PC-9 (cell line): ENCODE results near the gene RC3H2. TPM values are rescaled to one million over a fixed set of nuclear protein-coding genes. Genes with fewer than 3 reads are reported as not detected.

ENCODE experiments used
- BruUV-seq: library from RNA; stranded (reverse); fragments of 400-500 nt; replicated peaks from 2 replicates; lab custom pipeline; 2021; lab: Mats Ljungman, UMichigan
- CTCF ChIA-PET: fragments of 300-600 bp; sonication (Branson Sonifier 250); formaldehyde crosslinking; loops from one replicate; lab custom pipeline; 2022; ENCODE audit warnings: antibody characterized with exemption; lab: Charles Lee
- POLR2A ChIA-PET: fragments of 300-600 bp; sonication (Branson Sonifier 250); formaldehyde crosslinking; loops from one replicate; lab custom pipeline; 2022; ENCODE audit warnings: antibody characterized with exemption; ENCODE audit not compliant: unreplicated experiment; lab: Charles Lee
- DNase-seq, 2 experiments: peaks; one replicate each; pipeline versions ENCODE4 v3.0.0 to v3.0.0-alpha.2; 2015 to 2022; ENCODE audit warnings: mixed read lengths in 1 of 2
- H2AFZ ChIP-seq: fragments of 200-600 bp; sonication (generic); 2 replicates; pipeline ENCODE4 v1.8.1; 2017; ENCODE audit warnings: antibody characterized with exemption
- H3F3A ChIP-seq: fragments of 200-600 bp; sonication (generic); 2 replicates; pipeline ENCODE4 v1.8.1; 2017; ENCODE audit warnings: antibody characterized with exemption, mild to moderate bottlenecking, low read depth; ENCODE audit not compliant: insufficient read depth
- H3K27ac ChIP-seq: fragments of 200-600 bp; sonication (generic); 2 replicates; pipeline ENCODE4 v1.6.1; 2016; ENCODE audit warnings: mixed run types
- H3K27me3 ChIP-seq: fragments of 200-600 bp; sonication (generic); 2 replicates; pipeline ENCODE4 v1.6.1; 2016; ENCODE audit warnings: low read depth, mixed run types; ENCODE audit not compliant: insufficient read depth
- H3K36me3 ChIP-seq: fragments of 200-600 bp; sonication (generic); 2 replicates; pipeline ENCODE4 v1.6.1; 2016; ENCODE audit warnings: low read depth, mixed run types
- H3K4me1 ChIP-seq: fragments of 200-600 bp; sonication (generic); replicated peaks from 2 replicates; pipeline ENCODE4 v1.6.1; 2016; ENCODE audit warnings: mixed run types; ENCODE audit not compliant: insufficient read depth
- H3K4me2 ChIP-seq: fragments of 200-600 bp; sonication (generic); 2 replicates; pipeline ENCODE4 v1.6.1; 2017; ENCODE audit warnings: mixed run types
- H3K4me3 ChIP-seq: fragments of 200-600 bp; sonication (generic); 2 replicates; pipeline ENCODE4 v1.6.1; 2016; ENCODE audit warnings: mixed run types
- H3K79me2 ChIP-seq: fragments of 200-600 bp; sonication (generic); 2 replicates; pipeline ENCODE4 v1.6.1; 2017; ENCODE audit warnings: low read depth, mixed run types
- H3K9me2 ChIP-seq: fragments of 200-600 bp; sonication (generic); 2 replicates; pipeline ENCODE4 v1.8.1; 2017; ENCODE audit warnings: mild to moderate bottlenecking; ENCODE audit not compliant: insufficient read depth
- H3K9me3 ChIP-seq: fragments of 200-600 bp; sonication (generic); 2 replicates; pipeline ENCODE4 v1.8.1; 2016; ENCODE audit warnings: low read depth; ENCODE audit not compliant: insufficient read depth
- H4K20me1 ChIP-seq: fragments of 200-600 bp; sonication (generic); 2 replicates; pipeline ENCODE4 v1.8.1; 2017; ENCODE audit not compliant: insufficient read depth
- CTCF ChIP-seq: fragments of 200-600 bp; sonication (generic); conservative IDR thresholded peaks from 2 replicates; pipeline ENCODE4 v1.6.1; 2017; ENCODE audit warnings: mixed run types, antibody characterized with exemption, mild to moderate bottlenecking, moderate library complexity
- EZH2 ChIP-seq: fragments of 200-600 bp; sonication (generic); IDR thresholded peaks from 2 replicates; pipeline ENCODE4 v1.8.0; 2017; ENCODE audit warnings: antibody characterized with exemption, low read depth
- intact Hi-C: fragments of 100-400 bp; cut with micrococcal nuclease; formaldehyde crosslinking; loops from one replicate; pipeline ENCODE4 v1.10.0; 2022; ENCODE audit not compliant: unreplicated experiment
- total RNA-seq: library from RNA; stranded (reverse); gene quantifications from 2 replicates; pipeline ENCODE4 v1.2.3, GENCODE V29; 2021

RC3H2 gene
- total RNA-seq, 1 experiment from 2014 or later = 58.8 TPM

GRCh38 chr9:122940749-122941581, 35.8 kb upstream of the RC3H2 start, which contains the start of gene RABGAP1:
Gene RABGAP1 (plus strand): TSS chr9:122941020. CDS start chr9:122957060, 16,040 bp downstream.
- peaks cover 30% of the 10 kb centered on the region for H3K4me1 ChIP-seq
- H3K79me2 ChIP-seq = peaks cover 47% of the 10 kb centered on the region
- H4K20me1 ChIP-seq = peaks cover 35% of the 10 kb centered on the region
- peak within 1 kb of the TSS; percentile 81 for H3K27ac ChIP-seq
- POLR2A ChIA-PET = interaction anchor here (0.5 to 1.2 kb wide), 12 partner anchors 8 to 1001 kb away, joined by 3 to 25 read pairs (median 4); partner anchors contain the start of genes RC3H2, ZBTB26 and ZBTB6
- TF ChIP-seq EZH2 (no peak), CTCF (no peak)
- no peaks in the 10 kb centered on the region for H3K27me3 ChIP-seq
- BruUV-seq = no TSS peak
- peak; percentile 94 to 99 for DNase-seq
- peaks cover 6% of the 10 kb centered on the region; the same call in 1 of the 2 replicates for H3K36me3 ChIP-seq
- CTCF ChIA-PET = interaction anchor here (0.7 to 0.9 kb wide), 2 partner anchors 9 to 321 kb away, joined by 3 to 4 read pairs; partner anchors contain the start of gene ZBTB26
- peaks cover 16% of the 10 kb centered on the region; the same call in 1 of the 2 replicates for H3F3A ChIP-seq
- peak within 1 kb of the TSS; percentile 85 for H3K4me2 ChIP-seq
- intact Hi-C loops = loop anchor here (1.0 to 2.0 kb wide), 2 partner anchors 10 to 14 kb away; partner anchors contain the start of gene ZBTB26
- H2AFZ ChIP-seq = peak within 1 kb of the TSS; percentile 70
- no peaks in the 10 kb centered on the region for H3K9me3 ChIP-seq
- no peaks in the 10 kb centered on the region for H3K9me2 ChIP-seq
- peak within 1 kb of the TSS; percentile 89 for H3K4me3 ChIP-seq

DNA sequence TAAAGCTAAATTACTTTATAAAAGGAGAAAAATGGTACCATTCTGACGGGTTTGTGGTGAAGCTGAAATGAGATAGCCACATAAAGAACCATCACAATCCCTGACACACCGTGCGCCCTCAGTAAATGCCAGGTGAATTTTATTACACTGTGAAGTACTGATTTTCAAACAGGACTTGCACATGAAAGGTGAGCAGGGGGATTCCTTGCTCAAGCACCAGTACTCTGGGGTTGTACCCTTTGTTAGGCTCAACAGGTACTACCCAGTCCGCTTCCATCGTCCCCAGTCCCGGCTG, 35.2 kb upstream of the RC3H2 start:
- Histone ChIP-seq H3K36me3 (0 out of 2 replicates have a peak, but pooled peaks cover under 1% of the 10 kb centered on the region), H3K27me3 (no peaks in the 10 kb centered on the region), H3F3A (peaks cover 16% of the 10 kb centered on the region; the same call in 1 of the 2 replicates), H3K9me2 (no peaks in the 10 kb centered on the region), H3K4me2 (peak overlapping the region; percentile 79), H3K9me3 (no peaks in the 10 kb centered on the region), H4K20me1 (peaks cover 37% of the 10 kb centered on the region), H3K4me1 (peaks cover 24% of the 10 kb centered on the region), H3K79me2 (peaks cover 46% of the 10 kb centered on the region), H3K27ac (peak overlapping the region; percentile 38), H3K4me3 (peak overlapping the region; percentile 56), H2AFZ (peak overlapping the region; percentile 70)
- intact Hi-C loops = loop anchor here (2.0 kb wide), 1 partner anchor 14 kb away; no protein-coding TSS in a partner anchor
- CTCF ChIA-PET = interaction anchor here (0.7 to 0.9 kb wide), 2 partner anchors 9 to 321 kb away, joined by 3 to 4 read pairs; partner anchors contain the start of gene ZBTB26
- TSS peak; percentile 87 for BruUV-seq
- POLR2A ChIA-PET = interaction anchor here (0.6 to 1.2 kb wide), 11 partner anchors 8 to 1001 kb away, joined by 3 to 25 read pairs (median 5); partner anchors contain the start of genes RC3H2, ZBTB26 and ZBTB6
- TF ChIP-seq CTCF (no peak), EZH2 (no peak)
- DNase-seq = no peak

DNA sequence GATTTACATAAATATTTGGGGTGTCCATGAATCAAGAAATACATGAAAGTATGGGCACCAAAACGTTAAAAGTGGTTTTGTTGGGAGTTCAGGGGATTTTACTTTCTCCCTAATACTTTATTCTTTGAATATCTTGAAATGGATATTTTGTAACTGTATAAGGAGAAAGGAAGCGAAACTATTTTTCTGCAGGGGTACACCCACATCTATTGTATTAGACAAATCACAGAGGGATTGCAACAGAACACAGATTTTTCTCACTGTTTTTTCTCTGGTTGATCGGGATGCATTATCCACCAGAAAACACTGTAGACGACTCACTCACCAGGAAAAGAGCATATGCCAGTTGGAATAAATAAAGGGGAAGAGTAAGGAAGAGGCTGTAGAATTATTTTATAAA, 34.4 kb upstream of the RC3H2 start:
- Histone ChIP-seq H3K27me3 (no peaks in the 10 kb centered on the region), H3K79me2 (peaks cover 46% of the 10 kb centered on the region), H4K20me1 (peaks cover 36% of the 10 kb centered on the region), H2AFZ (no peak overlapping the region), H3K27ac (peak overlapping the region; percentile 38), H3F3A (peaks cover 16% of the 10 kb centered on the region; the same call in 1 of the 2 replicates), H3K4me1 (peaks cover 20% of the 10 kb centered on the region), H3K9me3 (no peaks in the 10 kb centered on the region), H3K4me3 (no peak overlapping the region), H3K9me2 (no peaks in the 10 kb centered on the region), H3K4me2 (no peak overlapping the region; the same call in 1 of the 2 replicates), H3K36me3 (no peaks in the 10 kb centered on the region)
- no peak for DNase-seq
- intact Hi-C loops = no loop called here
- no TSS peak for BruUV-seq
- TF ChIP-seq EZH2 (no peak), CTCF (no peak)
- ChIA-PET POLR2A (no interaction called here), CTCF (no interaction called here)
